Suppressor macrophage treated with lipopolysaccharide for 4 hours (primary cell): Measurements from ENCODE around the gene RBM14.
A peak's percentile ranks its signal among the peaks of the same experiment; 100 is the strongest.
"Not testable (repeated sequence)": the region's sequence is repeated elsewhere in the genome, so short reads cannot be mapped to it uniquely, and the experiment has no call there.

ENCODE experiments used
- DNase-seq: peaks from one replicate; pipeline ENCODE4 v3.0.0-alpha.2; 2020

The RBM14 gene

GRCh38 chr11:66616379-66617154 lies at the start of gene RBM14:
TSS of gene RBM14 (plus strand) at chr11:66616630. CDS start at chr11:66616721, 91 bp downstream.
- peak; percentile 99 for DNase-seq

- no peak for DNase-seq
Observed at GRCh38 chr11:66567787-66568123, 48.7 kb upstream of the RBM14 start.

- DNase-seq = peak; percentile 88
Observed at GRCh38 chr11:66568124-66568916, 48.1 kb upstream of the RBM14 start, which contains the start of gene CTSF. TSS of gene CTSF (minus strand) at chr11:66568606. CDS start at chr11:66568486, 120 bp downstream.

GRCh38 chr11:66569076-66569475 lies 47.4 kb upstream of the RBM14 start:
- no peak for DNase-seq

- DNase-seq = no peak
Observed at GRCh38 chr11:66570079-66570849, 46.2 kb upstream of the RBM14 start.

- DNase-seq = no peak
Observed at GRCh38 chr11:66570850-66571180, 45.6 kb upstream of the RBM14 start.

- DNase-seq = peak; percentile 90
Observed at GRCh38 chr11:66579017-66579606, 37.3 kb upstream of the RBM14 start.

- peak; percentile 54 for DNase-seq
Observed at GRCh38 chr11:66580803-66581202, 35.6 kb upstream of the RBM14 start.

- no peak for DNase-seq
Observed at GRCh38 chr11:66581261-66581660, 35.2 kb upstream of the RBM14 start.

- not testable (repeated sequence) for DNase-seq
Observed at GRCh38 chr11:66582565-66583147, 33.8 kb upstream of the RBM14 start.

GRCh38 chr11:66585447-66585846 lies 31.0 kb upstream of the RBM14 start:
- DNase-seq = not testable (repeated sequence)

GRCh38 chr11:66586136-66586535 lies 30.3 kb upstream of the RBM14 start:
- no peak for DNase-seq

GRCh38 chr11:66589315-66589714 lies 27.1 kb upstream of the RBM14 start:
- DNase-seq = not testable (repeated sequence)

GRCh38 chr11:66589996-66590675 lies 26.3 kb upstream of the RBM14 start:
- no peak for DNase-seq

GRCh38 chr11:66591175-66591574 lies 25.3 kb upstream of the RBM14 start:
- no peak for DNase-seq

- DNase-seq = peak; percentile 99
Observed at GRCh38 chr11:66592457-66593302, 23.8 kb upstream of the RBM14 start, which contains the start of the genes CCDC87 and CCS. TSS of gene CCDC87 (minus strand) at chr11:66593063. CDS start at chr11:66593015, 48 bp downstream. TSS of gene CCS (plus strand) at chr11:66593185. CDS start at chr11:66593262, 77 bp downstream.

GRCh38 chr11:66593303-66593635 lies 23.2 kb upstream of the RBM14 start:
- no peak for DNase-seq

GRCh38 chr11:66593650-66594049 lies 22.8 kb upstream of the RBM14 start:
- no peak for DNase-seq

GRCh38 chr11:66595245-66595904 lies 21.1 kb upstream of the RBM14 start:
- no peak for DNase-seq

- no peak for DNase-seq
Observed at GRCh38 chr11:66598993-66599392, 17.4 kb upstream of the RBM14 start.
